Small intestine (tissue), 7 donors: ENCODE data around the gene SASH1. TPM values are rescaled to one million over a fixed set of nuclear protein-coding genes. Genes with fewer than 3 reads are reported as not detected.
A peak's percentile ranks its signal among the peaks of the same experiment; 100 is the strongest.

Experiments
- DNase-seq, 2 donors: peaks; one replicate each; pipeline versions ENCODE4 v3.0.0 to v3.0.0-alpha.2; 2013
- FAIRE-seq: peaks from 2 replicates; lab custom pipeline; 2012; peaks lifted over from hg19 to GRCh38; lab: Jason Lieb, UNC
- H3K27ac ChIP-seq, 3 donors: one replicate each; pipeline ENCODE4 v1.5.1; 2013; ENCODE audit warnings: low read length in 2 of 3, mild to moderate bottlenecking in 2 of 3, control low read depth in 1 of 3, inconsistent platforms in 1 of 3, low read depth in 1 of 3, moderate library complexity in 1 of 3
- H3K27me3 ChIP-seq, 3 donors: one replicate each; pipeline ENCODE4 v1.6.1; 2013; ENCODE audit warnings: low read length in 3 of 3, inconsistent platforms in 1 of 3; ENCODE audit not compliant: control insufficient read depth in 3 of 3, insufficient read depth in 3 of 3
- H3K36me3 ChIP-seq, 3 donors: one replicate each; pipeline ENCODE4 v1.6.1; 2013; ENCODE audit warnings: low read length in 3 of 3, inconsistent platforms in 1 of 3, low read depth in 1 of 3, mild to moderate bottlenecking in 1 of 3, moderate library complexity in 1 of 3; ENCODE audit not compliant: control insufficient read depth in 3 of 3, insufficient read depth in 2 of 3
- H3K4me1 ChIP-seq, 3 donors: one replicate each; pipeline ENCODE4 v1.6.1; 2013; ENCODE audit warnings: low read length in 2 of 3, inconsistent platforms in 1 of 3, low read depth in 1 of 3, mild to moderate bottlenecking in 1 of 3, moderate library complexity in 1 of 3; ENCODE audit not compliant: control insufficient read depth in 3 of 3, insufficient read depth in 2 of 3
- H3K4me3 ChIP-seq, 3 donors: one replicate each; pipeline ENCODE4 v1.5.1; 2013; ENCODE audit warnings: low read length in 3 of 3, control low read depth in 1 of 3, inconsistent platforms in 1 of 3, low read depth in 1 of 3, mild to moderate bottlenecking in 1 of 3, moderate library complexity in 1 of 3
- H3K9me3 ChIP-seq, 2 donors: one replicate each; pipeline ENCODE4 v1.6.1; 2013; ENCODE audit warnings: low read depth in 1 of 2, low read length in 1 of 2; ENCODE audit not compliant: control insufficient read depth in 2 of 2, insufficient read depth in 1 of 2
- WGBS, 3 donors: extraction: QIAGEN DNeasy Blood & Tissue Kit; methylation state at CpG; one replicate each; pipeline ENCODE4 v1.1.7; 2013; 5-methylcytosine and 5-hydroxymethylcytosine counted together
- polyA plus RNA-seq, 4 donors: library from polyadenylated mRNA; stranded (reverse) in 3 of 4; unstranded in 1 of 4; fragments of 200-250 nt in 3 of 4; fragments of 120-200 nt in 1 of 4; gene quantifications; one replicate each; pipeline versions ENCODE4 v1.2.1 to v1.2.3, GENCODE V29; 2013
- donor health status: healthy with polysubstance abuse.
- donor health status: control.
- donor health status: control.
- donor health status: Bipolar disorder and iron deficiency.
- donor health status: healthy.

SASH1 gene
- polyA plus RNA-seq, 4 donors = 1.3 to 16.1 (median 8.0) TPM

- Histone ChIP-seq H3K36me3 (peaks cover 0 to 17% (median 0%) of the 10 kb centered on the region in 3 donors), H3K4me1 (no peaks in the 10 kb centered on the region), H3K9me3 (no peaks in the 10 kb centered on the region), H3K27me3 (no peaks in the 10 kb centered on the region), H3K27ac (no peak overlapping the region), H3K4me3 (no peak overlapping the region)
- 92 to 97% (median 94%) methylated on average over 7 of the region's 7 CpGs for WGBS, 3 donors
- no peak for DNase-seq
- no peak for FAIRE-seq
Measured at GRCh38 chr6:148526145-148526544, 183.5 kb downstream of the SASH1 start.

GRCh38 chr6:148528292-148528691, 185.7 kb downstream of the SASH1 start:
- no peak overlapping the region for H3K4me3 ChIP-seq
- no peak overlapping the region for H3K27ac ChIP-seq
- H3K36me3 ChIP-seq = peaks cover 0 to 32% (median 0%) of the 10 kb centered on the region in 3 donors
- H3K9me3 ChIP-seq = no peaks in the 10 kb centered on the region
- no peaks in the 10 kb centered on the region for H3K27me3 ChIP-seq
- 70 to 77% (median 71%) methylated on average over 5 of the region's 5 CpGs for WGBS, 3 donors
- DNase-seq (no peak), FAIRE-seq (no peak)
- H3K4me1 ChIP-seq = no peaks in the 10 kb centered on the region

GRCh38 chr6:148529010-148529409, 186.4 kb downstream of the SASH1 start:
- Histone ChIP-seq H3K27ac (no peak overlapping the region), H3K4me3 (no peak overlapping the region), H3K27me3 (no peaks in the 10 kb centered on the region), H3K9me3 (no peaks in the 10 kb centered on the region), H3K36me3 (peaks cover 0 to 39% (median 4%) of the 10 kb centered on the region in 3 donors), H3K4me1 (no peaks in the 10 kb centered on the region)
- no peak for DNase-seq
- 85 to 95% (median 91%) methylated on average over 13 of the region's 13 CpGs for WGBS, 3 donors
- FAIRE-seq = no peak

GRCh38 chr6:148530394-148530953, 187.8 kb downstream of the SASH1 start:
- H3K36me3 ChIP-seq = peaks cover 0 to 50% (median 8%) of the 10 kb centered on the region in 3 donors
- no peaks in the 10 kb centered on the region for H3K4me1 ChIP-seq
- WGBS, 3 donors = 42 to 80% (median 68%) methylated on average over 8 of the region's 8 CpGs
- H3K27me3 ChIP-seq = no peaks in the 10 kb centered on the region
- no peaks in the 10 kb centered on the region for H3K9me3 ChIP-seq
- peak overlapping the region in 1 of 3 donors; percentile 7 for H3K27ac ChIP-seq
- no peak for DNase-seq
- H3K4me3 ChIP-seq = no peak overlapping the region
- no peak for FAIRE-seq

GRCh38 chr6:148530976-148531375, 188.3 kb downstream of the SASH1 start:
- no peaks in the 10 kb centered on the region for H3K27me3 ChIP-seq
- FAIRE-seq = no peak
- WGBS, 3 donors = 84 to 93% (median 84%) methylated on average over 4 of the region's 4 CpGs
- no peaks in the 10 kb centered on the region for H3K4me1 ChIP-seq
- DNase-seq = no peak
- no peak overlapping the region for H3K4me3 ChIP-seq
- peaks cover 0 to 46% (median 8%) of the 10 kb centered on the region in 3 donors for H3K36me3 ChIP-seq
- H3K27ac ChIP-seq = no peak overlapping the region
- no peaks in the 10 kb centered on the region for H3K9me3 ChIP-seq

- Histone ChIP-seq H3K9me3 (no peaks in the 10 kb centered on the region), H3K27me3 (no peaks in the 10 kb centered on the region), H3K36me3 (peaks cover 0 to 47% (median 8%) of the 10 kb centered on the region in 3 donors), H3K4me3 (no peak overlapping the region), H3K4me1 (no peaks in the 10 kb centered on the region), H3K27ac (no peak overlapping the region)
- 93 to 97% (median 95%) methylated on average over 13 of the region's 13 CpGs for WGBS, 3 donors
- FAIRE-seq (no peak), DNase-seq (no peak)
Measured at GRCh38 chr6:148532698-148533097, 190.1 kb downstream of the SASH1 start.

GRCh38 chr6:148533309-148534107, 190.9 kb downstream of the SASH1 start:
- Histone ChIP-seq H3K4me3 (no peak overlapping the region), H3K4me1 (no peaks in the 10 kb centered on the region), H3K36me3 (peaks cover 0 to 48% (median 8%) of the 10 kb centered on the region in 3 donors), H3K9me3 (no peaks in the 10 kb centered on the region), H3K27ac (no peak overlapping the region), H3K27me3 (no peaks in the 10 kb centered on the region)
- 91 to 94% (median 92%) methylated on average over 24 of the region's 24 CpGs for WGBS, 3 donors
- DNase-seq (no peak), FAIRE-seq (no peak)

- Histone ChIP-seq H3K36me3 (peaks cover 0 to 46% (median 8%) of the 10 kb centered on the region in 3 donors), H3K27me3 (no peaks in the 10 kb centered on the region), H3K4me3 (no peak overlapping the region), H3K4me1 (no peaks in the 10 kb centered on the region), H3K27ac (no peak overlapping the region), H3K9me3 (no peaks in the 10 kb centered on the region)
- FAIRE-seq (no peak), DNase-seq (no peak)
- 94 to 96% (median 95%) methylated on average over 6 of the region's 6 CpGs for WGBS, 3 donors
Measured at GRCh38 chr6:148534871-148535270, 192.2 kb downstream of the SASH1 start.
